GM19328 (cell line): ENCODE measurements around the gene PCDH9.

ENCODE experiments used
- ATAC-seq: cut with Tn5 transposase; IDR thresholded peaks from one replicate; pipeline ENCODE4 v1.9.1; 2021; ENCODE audit warnings: mild to moderate bottlenecking, moderate library complexity; ENCODE audit not compliant: unreplicated experiment

The PCDH9 gene

DNA sequence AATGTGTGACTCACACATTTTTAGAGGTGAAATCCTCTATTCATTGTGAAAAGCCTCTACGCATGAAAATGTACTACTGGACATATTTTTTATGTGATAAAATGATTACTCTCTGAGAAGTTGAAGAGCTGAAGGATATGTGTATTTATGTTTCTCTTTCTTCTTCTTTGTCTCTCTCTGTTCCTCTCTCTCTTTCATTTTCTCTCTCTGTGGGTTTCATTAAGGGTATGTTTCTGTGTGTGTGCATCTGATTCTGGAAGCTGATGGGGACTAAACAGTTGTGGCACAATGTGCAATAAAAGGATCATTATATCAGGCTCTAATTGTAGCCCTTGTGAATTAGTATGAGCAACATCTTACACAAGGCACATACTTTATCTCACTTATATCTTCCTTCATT is 867.7 kb downstream of the PCDH9 start:
- no peak for ATAC-seq

DNA sequence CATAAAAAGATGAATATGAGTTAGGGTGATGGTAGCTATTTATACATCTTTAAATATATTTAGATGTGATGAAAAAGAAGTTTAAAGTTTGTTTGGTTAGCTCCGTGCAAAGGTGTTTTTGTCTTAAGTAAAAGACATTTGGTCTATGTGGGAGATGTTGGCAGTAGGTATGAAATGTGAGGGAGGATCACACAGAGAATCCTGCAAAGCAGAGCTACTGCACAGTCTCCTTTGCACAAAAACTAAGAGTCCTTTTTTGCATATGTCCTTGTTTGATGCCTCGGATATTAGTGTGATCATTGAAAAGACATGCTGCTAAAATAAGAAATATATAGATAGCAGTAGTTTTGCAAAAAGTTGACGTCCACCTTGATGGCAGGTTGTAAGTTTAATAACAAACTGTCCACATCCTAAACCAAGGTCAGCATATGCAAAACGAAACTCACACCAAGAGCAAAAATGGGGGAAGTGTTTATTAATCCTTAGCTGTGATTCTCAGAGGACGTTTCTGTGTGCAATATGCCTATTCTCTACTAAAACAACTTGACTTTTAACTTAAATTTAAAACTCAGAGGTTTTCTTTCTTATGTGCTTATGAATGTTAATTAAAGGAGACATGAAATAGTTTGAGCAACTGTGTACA is 870.1 kb downstream of the PCDH9 start:
- no peak for ATAC-seq

DNA sequence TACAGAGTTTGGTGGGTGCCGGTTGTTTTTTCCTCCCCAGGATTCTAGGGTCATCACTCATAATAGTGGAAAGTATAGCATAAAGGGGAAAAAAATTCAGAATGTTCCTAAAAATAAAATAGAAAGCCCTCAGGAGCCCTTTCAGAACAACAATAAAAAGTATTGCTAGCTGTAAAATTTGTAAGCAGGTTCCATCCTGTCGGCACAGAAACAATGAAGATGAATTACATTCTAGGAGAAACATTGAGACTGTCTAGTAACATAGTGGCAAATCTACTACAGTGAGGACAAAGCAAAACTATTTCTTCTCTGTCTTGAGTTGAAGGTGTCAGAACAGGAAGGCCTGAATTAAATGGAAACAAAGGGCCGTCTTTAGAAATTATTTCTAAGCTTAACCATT is 870.7 kb downstream of the PCDH9 start:
- no peak for ATAC-seq

DNA sequence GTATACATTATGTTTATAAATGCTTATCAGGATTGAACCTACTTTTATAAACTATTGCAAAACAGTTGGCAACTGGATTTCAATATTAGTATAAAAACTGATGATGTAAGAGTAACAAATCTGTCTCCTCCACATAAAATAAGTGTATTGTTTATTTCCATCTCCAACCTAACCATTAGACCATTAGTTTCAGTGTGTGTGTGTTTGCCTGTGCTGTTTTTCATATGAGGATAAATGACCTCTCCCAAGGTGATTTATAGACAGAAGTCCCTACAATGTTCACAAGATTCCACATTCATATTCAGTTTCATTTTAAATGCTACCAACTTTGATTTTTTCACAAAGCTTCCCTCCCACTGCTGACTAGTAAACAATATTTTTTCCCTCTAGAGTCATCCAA is 871.6 kb downstream of the PCDH9 start:
- no peak for ATAC-seq

DNA sequence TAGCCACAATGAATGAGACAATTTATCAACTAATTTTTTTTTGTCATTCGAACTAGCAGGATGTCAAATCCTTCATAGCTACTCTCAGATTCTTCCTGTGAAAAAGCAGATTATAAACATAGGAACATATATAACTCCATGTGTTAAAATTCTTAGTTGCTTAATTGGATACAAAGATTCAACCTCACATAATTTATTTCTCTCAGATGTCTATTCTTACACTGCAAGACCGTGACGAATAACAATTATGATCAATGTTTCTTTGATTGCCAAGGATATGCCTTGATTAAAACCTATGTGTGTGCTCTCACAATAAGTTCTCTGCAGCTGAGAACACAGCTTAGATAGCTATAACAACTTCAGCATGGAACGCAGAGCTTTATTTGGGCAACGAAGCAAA is 872.7 kb downstream of the PCDH9 start:
- ATAC-seq, result no peak

DNA sequence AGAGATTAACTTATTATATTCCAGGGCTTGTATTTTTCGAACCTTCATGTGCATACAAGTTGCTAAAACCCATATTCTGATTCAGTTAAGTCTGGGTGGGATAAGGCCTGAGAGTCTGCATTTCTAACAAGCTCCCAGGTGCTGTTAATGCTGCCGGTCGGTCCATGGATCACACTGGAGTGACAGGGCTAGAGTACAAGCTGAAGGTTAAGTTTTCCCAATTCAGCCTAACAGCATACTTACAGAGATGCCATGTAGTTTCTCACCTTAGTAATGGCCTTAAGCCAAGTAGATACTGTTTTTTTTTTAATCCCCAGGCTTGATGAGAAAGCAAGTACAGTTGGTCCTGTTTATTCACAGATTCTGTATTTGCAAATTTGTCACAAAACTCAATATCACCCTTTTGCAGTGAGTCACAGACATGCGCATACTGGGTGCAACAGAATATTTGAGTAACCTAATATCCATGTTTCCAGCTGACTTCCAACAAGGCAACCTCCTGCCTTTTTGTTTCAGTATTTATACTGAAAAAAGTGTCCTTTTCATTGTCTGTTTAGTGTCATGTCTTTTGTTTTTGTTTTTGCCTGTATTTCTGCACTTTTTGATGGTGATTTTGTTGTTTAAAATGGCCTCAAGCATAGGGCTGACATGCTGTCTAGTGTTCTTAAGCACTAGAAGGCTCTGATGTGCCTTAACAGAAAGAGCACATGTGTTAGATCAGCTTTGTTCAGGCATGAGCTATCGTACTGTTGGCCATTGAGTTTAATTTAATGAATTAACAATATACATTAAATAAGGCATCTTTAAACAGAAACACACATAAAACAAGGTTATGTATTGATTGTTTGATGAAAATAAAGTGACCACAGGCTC is 875.0 kb downstream of the PCDH9 start:
- ATAC-seq, result no peak

DNA sequence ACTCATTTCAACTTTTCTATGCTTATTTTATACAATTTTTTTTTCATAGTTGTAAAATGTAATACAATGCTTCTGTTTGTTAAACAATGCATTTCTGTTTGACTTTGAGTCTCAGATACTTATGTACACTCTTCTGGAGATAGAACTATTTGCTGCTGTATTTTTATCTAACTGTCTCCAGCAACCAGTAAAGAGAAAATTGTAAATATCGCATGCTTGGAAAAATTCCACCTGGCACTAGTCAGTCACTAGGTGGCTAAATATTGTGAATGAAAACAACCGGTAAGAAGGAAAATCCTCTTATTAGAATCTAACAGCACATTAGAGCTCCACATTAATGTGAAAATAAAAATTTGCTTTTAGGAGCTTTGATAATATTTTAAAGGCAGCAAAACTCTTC is 876.5 kb downstream of the PCDH9 start:
- ATAC-seq, result no peak

DNA sequence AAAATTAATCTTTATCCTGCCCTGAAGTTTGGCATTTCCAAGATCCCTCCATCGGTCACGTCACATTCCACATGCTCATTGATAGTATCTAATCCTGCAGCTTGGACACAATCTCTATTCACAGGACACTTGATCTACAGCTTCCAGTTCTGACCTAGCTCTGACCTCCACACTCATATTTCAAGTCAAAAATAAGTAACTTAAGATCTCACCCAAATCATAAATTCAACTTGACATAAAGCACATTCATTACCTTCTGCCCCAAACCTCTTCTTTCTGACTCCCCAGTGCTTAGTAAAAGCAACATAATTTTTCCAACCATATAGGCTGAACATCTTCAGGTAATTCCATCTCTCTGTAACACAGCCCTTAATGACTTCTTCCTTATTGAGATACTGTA is 880.2 kb downstream of the PCDH9 start:
- no peak for ATAC-seq

DNA sequence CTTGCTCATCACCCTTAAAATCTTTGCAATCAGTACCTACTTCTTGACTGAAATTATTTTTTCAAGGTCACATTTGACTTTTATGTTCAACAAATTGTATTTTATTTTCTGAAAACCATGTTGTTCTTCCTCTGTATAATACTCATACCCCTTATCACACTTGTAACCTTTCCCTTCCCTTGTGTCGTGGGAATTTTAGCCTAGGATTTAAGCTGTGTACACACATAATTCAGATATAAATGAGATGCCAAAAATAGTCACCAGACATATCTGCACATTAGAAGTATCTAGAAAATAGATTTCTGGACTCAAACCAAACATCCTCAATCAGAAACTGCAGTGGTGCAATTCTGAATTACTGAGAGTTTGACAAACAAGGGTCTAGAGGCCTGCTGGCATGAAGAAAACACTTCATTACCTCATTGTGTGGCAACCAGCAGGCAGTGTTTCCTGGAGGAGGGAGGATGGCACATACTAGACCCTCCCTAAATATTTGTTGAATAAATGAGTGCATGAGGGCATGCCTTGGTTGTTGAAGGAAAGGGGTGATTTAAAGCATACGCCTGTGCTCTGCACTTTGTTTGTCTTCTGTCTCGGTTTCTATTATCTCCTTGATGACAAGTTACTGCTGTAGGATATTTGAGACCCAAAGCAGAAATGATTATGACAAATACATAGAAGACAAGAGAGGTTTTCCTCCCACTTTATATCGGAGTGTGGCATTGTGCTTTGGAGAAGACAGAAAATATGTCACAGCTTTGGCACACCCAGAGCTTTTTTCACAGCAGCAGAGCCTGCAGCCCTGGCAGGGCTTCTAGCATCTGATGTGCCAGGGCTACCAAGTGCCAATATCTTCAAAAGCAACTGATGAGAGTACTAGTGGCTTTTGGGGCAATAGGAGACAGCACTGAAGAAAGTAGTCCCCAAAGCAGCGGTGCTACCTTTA is 881.1 kb downstream of the PCDH9 start:
- ATAC-seq, result no peak

DNA sequence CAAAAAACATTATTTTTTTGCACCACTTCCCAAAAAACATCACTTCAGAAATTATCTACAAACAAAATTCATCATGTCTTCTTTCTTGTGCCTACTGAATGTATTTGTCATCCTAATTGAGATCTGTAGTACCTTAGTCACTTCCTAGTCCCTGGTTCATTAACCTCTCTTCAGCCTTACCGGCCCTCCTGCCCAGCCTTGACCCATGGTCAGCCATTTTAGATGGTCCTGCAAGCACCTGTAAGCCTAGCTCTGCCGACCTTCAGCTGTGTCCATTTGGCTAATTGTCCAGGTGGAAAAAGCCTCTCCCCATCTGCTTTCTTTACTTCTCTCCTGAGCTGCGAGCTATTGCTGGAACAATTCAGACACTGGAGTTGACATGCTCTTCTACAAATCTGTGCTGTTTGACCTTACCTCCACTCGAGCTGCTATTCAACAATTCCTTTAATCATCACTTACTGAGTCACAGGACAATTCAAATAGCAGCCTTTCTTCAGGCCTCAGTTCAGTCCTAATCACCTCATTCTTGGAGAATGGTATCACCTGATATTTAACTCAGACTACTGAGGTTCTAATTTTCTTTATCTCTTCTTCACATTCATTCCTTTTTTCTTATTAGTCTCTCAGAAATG is 882.5 kb downstream of the PCDH9 start:
- ATAC-seq, result no peak

DNA sequence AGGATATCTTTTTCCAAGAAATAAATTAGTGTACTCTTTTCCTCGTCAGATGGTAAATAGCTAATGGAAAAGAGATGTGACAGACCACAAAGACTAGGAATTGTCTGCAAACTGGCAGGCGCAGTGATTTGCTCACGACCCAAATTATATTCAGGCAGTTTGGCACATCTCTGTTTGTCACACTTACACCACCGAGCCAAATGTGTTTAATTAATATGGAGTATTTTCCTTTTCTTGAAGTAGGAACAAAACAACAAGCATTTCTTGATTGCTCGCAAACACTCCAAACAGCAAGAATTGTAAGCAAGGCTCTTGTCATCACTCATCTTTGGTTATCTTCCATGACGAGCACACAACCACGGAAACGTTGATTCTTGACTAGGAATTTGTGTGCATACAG is 884.2 kb downstream of the PCDH9 start:
- no peak for ATAC-seq

DNA sequence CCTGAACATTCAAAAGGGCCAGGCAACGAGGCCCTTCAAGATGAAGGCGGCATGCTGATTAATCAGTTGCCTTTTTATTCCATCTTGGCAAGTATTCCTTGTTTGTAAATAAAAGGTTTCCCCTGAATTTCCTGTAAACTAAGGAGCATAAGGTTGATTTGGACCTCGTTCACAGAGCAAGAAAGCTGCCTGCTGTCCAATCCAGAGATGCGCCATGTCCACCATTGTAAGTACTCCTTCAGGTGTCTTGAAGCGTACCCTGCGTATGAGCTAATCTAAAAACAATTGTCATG is 884.7 kb downstream of the PCDH9 start:
- no peak for ATAC-seq

DNA sequence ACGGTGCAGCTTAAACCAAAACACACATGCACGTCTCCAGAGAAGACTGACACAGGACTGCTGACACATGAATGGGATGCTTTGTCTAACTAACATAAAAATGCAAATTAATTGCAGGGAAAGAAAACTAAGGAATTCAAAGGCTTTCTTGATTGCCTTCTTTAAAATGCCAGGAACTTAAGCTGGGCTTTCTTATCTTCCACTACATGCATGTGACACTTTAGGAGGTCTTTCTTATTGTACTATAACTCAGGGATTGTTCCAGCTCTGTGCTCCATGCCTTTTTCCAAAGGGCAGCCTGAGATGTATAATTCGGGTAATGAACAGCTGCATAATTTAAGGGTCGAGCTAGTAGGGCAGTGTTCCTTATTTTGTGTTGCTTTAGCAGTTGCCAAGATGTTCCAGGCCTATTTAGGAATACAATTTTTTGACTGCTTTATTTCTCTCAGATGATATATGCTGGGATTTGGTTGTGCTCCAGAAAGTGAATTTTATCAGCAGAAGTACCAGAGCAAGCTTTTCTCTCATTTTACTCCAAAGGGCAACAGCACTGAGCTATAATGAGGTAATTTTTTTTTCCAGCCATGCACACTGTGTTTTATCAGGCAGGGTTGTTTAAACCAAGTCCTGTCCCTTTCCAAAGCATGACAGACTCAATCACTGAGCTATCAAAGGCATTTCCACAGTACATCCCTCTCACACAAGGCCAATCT is 885.2 kb downstream of the PCDH9 start:
- ATAC-seq, result no peak

DNA sequence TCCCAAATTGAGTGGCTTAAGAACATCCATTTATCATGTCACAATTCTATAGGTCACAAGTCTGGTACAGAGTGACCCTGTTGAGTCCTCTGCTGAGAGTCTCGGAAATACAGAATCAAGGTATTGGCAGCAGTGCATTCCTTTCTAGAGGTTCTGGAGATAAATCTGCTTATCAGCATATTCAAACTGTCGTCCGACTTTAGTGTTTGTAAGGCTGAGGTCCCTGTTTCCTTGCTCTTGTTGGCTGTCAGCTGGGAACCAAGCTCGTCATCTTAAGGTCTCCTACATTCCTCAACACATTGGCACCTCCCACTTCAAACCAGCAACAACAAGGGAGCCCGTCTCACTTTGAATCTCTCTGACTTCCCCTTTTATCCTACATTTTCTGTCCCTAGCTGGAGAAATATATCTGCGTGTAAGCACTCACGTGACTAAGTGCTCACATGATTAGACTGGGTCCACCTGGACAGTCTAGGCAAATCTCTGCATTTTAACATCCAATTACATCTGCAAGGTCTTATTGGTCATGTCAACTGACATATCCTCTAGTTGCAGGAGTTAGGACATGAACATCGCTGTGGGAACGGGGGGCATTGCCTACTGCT is 886.8 kb downstream of the PCDH9 start:
- ATAC-seq, result no peak

DNA sequence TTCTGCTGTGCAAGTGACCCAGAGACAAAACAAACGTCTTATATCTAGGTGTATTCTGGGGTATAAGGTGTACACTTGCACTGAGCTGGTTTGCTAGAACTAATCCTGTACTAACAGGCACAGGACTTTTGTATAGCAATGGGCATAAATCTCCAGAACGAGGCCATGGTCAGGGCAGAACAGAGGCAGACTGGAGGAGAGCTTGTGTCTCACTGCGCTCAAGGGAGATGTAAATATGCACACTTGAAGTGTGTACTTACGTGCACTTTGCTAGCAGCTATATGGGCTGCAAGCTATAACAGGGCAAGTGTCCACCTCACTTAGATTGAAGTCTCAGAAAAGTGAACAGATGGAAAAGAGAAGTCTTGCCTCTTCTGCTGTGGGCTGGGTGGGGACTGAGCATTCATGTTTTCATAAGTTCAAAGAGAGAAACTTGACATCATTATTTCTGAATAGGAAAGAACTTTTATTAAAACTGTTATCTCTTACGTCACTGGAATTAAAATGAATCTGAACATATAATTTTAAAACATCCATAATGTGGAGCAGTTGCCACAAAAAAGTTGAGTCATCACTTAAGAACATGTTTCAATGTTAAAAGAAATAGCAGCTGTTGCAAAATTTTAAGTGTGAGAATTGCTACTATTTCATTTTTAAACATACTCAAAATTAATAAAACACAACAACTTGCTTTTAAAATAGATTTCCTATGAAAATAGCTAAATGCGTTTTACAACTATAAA is 888.3 kb downstream of the PCDH9 start:
- no peak for ATAC-seq

DNA sequence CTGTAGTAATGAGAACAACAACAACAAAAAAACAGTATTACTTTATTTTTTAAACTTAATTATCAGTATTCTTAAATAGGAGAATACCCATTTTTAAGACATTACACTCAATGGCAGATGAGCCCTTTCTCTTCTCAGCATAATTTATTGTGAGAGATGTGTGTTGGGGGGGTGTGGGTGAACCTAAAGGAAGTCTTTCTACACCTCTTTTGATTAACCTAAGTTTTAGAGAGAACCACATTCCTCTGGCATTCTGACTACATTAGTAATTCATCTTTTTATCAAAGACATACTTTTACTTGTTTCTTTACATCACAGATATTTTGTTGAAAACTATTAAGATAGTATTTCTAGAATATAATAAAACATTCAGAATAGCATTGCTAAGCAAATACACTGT is 890.9 kb downstream of the PCDH9 start:
- no peak for ATAC-seq

DNA sequence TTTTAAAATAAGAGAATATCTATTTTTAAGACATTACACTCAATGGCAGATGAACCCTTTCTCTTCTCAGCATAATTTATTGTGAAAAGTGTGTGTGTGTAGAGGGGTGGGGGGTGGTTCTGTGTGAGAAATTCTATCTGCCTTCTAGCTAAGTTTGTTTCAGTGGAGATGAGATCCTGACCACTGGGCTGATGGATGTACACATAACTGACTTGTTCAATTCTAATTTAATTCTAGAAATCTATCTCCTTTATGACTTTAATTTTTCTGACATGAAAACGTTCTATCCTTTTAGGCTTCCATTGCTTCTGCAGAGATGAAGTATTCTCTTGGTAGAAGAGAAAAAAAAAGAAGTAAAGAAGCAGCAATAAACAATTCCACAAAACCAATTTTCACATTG is 891.6 kb downstream of the PCDH9 start:
- ATAC-seq, result no peak

DNA sequence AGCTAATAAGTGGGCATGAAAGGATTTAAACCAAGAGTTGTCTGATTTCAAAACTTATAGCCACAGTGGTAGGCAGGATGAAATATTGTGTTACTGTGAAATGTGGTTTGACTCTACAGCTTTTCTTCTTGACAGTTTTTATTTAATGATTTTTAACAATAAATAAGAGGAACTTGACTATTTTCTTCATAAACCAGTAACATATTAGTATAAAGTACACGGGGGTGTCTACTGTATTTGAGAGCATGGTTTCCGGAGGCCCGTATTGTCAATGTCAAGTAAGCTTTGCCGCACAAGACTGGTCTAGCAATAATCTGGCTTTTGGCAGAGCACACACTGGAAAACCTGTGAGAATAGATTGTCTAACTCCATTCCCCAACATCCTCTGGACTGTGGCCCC is 894.5 kb downstream of the PCDH9 start:
- ATAC-seq, result no peak

DNA sequence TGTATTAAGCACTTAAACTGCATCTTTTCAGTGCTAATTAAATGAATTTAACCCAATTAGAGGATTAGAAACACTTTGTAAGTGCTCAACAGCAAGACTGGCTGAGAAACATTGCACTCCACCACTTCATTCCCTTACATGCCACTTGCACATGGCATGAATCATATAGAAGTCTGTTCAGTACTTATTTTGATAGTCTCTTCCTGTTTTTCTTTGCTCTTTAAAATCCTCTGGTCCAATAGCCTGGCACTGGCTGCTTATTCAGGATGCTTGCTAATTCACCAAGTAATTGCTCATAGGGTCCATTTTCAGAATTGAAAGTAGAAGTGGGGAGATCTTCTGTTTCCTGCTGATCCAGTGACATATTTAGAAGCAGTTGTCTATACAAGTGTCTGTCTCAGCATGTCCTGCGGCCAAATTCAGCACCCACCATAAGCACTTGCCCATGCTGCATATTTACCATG is 900.1 kb downstream of the PCDH9 start:
- no peak for ATAC-seq
